Osteocyte (in vitro differentiated cells): ENCODE results near the gene ADRB2. TPM values are rescaled to one million over a fixed set of nuclear protein-coding genes. Genes with fewer than 3 reads are reported as not detected.

Source experiments
- DNase-seq: peaks from one replicate; pipeline ENCODE4 v3.0.0; 2021; ENCODE audit warnings: mixed read lengths; ENCODE audit not compliant: unreplicated experiment; ENCODE audit errors: extremely low spot score
- H3K27ac Mint-ChIP-seq: one replicate; pipeline ENCODE4 v1.8.0; 2021; ENCODE audit warnings: mild to moderate bottlenecking, mixed read lengths; ENCODE audit not compliant: unreplicated experiment
- H3K27me3 Mint-ChIP-seq: one replicate; pipeline ENCODE4 v1.8.0; 2021; ENCODE audit warnings: mixed read lengths; ENCODE audit not compliant: unreplicated experiment
- H3K36me3 Mint-ChIP-seq: one replicate; pipeline ENCODE4 v1.8.0; 2021; ENCODE audit warnings: mixed read lengths; ENCODE audit not compliant: unreplicated experiment
- H3K4me1 Mint-ChIP-seq: one replicate; pipeline ENCODE4 v1.8.0; 2021; ENCODE audit warnings: mixed read lengths; ENCODE audit not compliant: unreplicated experiment
- H3K4me3 Mint-ChIP-seq: one replicate; pipeline ENCODE4 v1.8.0; 2021; ENCODE audit warnings: mild to moderate bottlenecking, moderate library complexity, mixed read lengths; ENCODE audit not compliant: unreplicated experiment
- H3K9me3 Mint-ChIP-seq: one replicate; pipeline ENCODE4 v1.8.0; 2021; ENCODE audit warnings: mixed read lengths; ENCODE audit not compliant: unreplicated experiment
- total RNA-seq: library from RNA; stranded (reverse); gene quantifications from 2 replicates; pipeline ENCODE4 v1.2.1, GENCODE V29; 2021
- TF ChIP-seq, protein P1 (sequence below): fragments of 200-600 bp; sonication (generic); IDR thresholded peaks from 2 replicates; pipeline ENCODE4 v1.5.0; 2021; ENCODE audit warnings: antibody characterized with exemption, mild to moderate bottlenecking, moderate library complexity

The ADRB2 gene
- total RNA-seq, 1 donor from 2014 or later = 7.1 TPM

DNA sequence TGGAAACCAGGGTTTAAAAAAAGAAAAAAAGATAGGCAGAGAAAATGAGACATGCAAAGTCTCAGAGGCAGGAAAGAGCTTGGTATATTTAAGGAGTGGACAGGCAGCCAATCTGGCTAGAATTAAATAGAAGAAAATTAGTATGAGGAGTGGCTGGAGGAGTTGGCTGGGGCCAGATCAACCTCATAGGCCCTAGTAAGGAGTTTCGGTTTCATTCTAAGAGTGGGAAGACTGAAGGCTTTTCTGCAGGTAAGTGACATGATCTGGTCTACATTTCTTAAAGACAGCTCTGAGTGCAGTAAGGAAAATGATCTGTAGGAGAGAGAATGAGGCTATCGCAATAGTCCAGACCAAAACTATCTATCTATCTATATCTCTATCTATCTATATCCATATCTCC lies 27.5 kb downstream of the ADRB2 start:
- H3K4me1 Mint-ChIP-seq = peaks cover 35% of the 10 kb centered on the region
- H3K4me3 Mint-ChIP-seq = no peak overlapping the region
- H3K27ac Mint-ChIP-seq = no peak overlapping the region
- no peaks in the 10 kb centered on the region for H3K27me3 Mint-ChIP-seq
- H3K9me3 Mint-ChIP-seq = no peaks in the 10 kb centered on the region
- TF ChIP-seq, protein P1, sequence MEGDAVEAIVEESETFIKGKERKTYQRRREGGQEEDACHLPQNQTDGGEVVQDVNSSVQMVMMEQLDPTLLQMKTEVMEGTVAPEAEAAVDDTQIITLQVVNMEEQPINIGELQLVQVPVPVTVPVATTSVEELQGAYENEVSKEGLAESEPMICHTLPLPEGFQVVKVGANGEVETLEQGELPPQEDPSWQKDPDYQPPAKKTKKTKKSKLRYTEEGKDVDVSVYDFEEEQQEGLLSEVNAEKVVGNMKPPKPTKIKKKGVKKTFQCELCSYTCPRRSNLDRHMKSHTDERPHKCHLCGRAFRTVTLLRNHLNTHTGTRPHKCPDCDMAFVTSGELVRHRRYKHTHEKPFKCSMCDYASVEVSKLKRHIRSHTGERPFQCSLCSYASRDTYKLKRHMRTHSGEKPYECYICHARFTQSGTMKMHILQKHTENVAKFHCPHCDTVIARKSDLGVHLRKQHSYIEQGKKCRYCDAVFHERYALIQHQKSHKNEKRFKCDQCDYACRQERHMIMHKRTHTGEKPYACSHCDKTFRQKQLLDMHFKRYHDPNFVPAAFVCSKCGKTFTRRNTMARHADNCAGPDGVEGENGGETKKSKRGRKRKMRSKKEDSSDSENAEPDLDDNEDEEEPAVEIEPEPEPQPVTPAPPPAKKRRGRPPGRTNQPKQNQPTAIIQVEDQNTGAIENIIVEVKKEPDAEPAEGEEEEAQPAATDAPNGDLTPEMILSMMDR = no peak
- peaks cover 2% of the 10 kb centered on the region for H3K36me3 Mint-ChIP-seq
- no peak for DNase-seq

DNA sequence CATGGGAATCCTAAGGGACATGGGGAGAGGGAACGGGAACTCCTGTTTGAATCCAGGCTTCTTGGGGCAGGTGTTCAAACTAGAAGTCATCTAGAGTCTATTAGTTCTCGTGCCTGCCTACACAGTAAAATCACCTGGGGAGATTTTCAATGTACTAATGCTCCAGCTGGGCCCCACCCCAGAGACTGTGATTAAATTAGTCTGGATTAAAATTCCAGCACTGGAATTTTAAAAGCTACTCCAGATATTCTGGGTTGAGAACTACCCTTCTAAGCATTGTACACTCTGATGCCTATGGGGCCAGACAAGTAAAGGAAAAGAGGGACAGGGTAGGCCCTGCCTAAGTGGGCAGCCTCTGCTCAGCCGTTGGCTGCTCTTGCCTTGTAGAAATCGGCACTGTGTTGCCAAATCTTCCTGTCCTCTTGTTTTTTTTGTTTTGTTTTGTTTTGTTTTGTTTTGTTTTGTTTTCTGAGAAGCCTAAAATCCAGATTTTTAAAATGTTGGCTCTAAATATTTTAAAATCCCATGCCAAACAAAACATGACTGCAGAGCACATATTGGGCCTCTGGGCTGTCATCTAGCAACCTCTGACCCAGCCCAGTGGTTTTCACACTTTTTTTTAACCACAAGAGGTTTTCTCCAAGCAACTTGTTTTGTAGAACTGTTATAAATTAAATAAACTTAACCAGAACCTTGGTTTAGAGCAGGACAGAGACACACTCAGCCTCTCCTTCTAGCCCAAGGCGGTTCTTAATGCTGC lies 29.0 kb downstream of the ADRB2 start:
- TF ChIP-seq, protein P1 = no peak
- H3K27ac Mint-ChIP-seq = peak overlapping the region; percentile 38
- H3K27me3 Mint-ChIP-seq = no peaks in the 10 kb centered on the region
- H3K36me3 Mint-ChIP-seq = peaks cover 2% of the 10 kb centered on the region
- H3K4me1 Mint-ChIP-seq = peaks cover 45% of the 10 kb centered on the region
- H3K4me3 Mint-ChIP-seq = no peak overlapping the region
- H3K9me3 Mint-ChIP-seq = no peaks in the 10 kb centered on the region
- DNase-seq = no peak

DNA sequence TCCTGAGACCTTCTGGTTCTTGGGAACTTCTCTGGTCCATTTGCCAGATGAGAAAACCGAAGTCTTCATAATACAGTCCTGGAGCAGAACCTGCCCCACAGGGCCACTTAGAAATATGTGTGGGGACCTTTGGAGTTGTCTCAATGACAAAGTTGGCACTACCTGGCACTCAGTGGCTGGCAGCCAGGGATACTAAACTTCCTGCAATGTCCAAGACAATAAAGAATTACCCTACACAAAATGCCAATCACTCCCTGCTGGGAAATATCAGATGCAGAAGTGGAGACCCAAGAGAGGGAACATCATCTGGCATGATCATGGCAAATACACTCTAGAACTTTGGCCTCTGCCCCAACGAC lies 29.6 kb downstream of the ADRB2 start:
- peaks cover 45% of the 10 kb centered on the region for H3K4me1 Mint-ChIP-seq
- TF ChIP-seq, protein P1 = no peak

DNA sequence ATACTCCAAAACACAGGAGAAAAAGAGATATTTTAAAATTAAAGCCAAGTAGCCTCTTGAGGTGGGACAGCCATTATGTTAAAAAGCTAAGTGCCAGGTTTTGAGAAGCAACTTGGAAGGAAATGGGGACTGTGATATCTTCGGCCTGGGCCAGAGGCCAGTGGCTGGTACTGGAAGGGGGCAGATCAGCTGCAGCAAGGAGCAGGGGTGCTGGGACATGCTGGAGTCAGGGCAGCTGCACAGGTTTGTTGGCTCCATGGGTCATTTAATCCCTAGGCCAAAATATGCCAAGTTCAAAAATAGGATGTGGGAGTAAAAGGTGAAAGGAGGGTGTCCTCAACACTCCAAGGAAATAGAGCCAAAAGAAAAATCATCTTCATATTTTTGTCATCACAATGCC lies 30.0 kb downstream of the ADRB2 start:
- no peak overlapping the region for H3K27ac Mint-ChIP-seq
- TF ChIP-seq, protein P1 = no peak
- H3K36me3 Mint-ChIP-seq = peaks cover 2% of the 10 kb centered on the region
- no peaks in the 10 kb centered on the region for H3K27me3 Mint-ChIP-seq
- no peak overlapping the region for H3K4me3 Mint-ChIP-seq
- DNase-seq = no peak
- peaks cover 45% of the 10 kb centered on the region for H3K4me1 Mint-ChIP-seq
- no peaks in the 10 kb centered on the region for H3K9me3 Mint-ChIP-seq

More for the DNA sequence above, 29.6 kb downstream of the ADRB2 start:
- Mint-ChIP-seq H3K27me3 (no peaks in the 10 kb centered on the region), H3K9me3 (no peaks in the 10 kb centered on the region), H3K27ac (peak overlapping the region; percentile 38), H3K36me3 (peaks cover 2% of the 10 kb centered on the region), H3K4me3 (no peak overlapping the region)
- DNase-seq = no peak

DNA sequence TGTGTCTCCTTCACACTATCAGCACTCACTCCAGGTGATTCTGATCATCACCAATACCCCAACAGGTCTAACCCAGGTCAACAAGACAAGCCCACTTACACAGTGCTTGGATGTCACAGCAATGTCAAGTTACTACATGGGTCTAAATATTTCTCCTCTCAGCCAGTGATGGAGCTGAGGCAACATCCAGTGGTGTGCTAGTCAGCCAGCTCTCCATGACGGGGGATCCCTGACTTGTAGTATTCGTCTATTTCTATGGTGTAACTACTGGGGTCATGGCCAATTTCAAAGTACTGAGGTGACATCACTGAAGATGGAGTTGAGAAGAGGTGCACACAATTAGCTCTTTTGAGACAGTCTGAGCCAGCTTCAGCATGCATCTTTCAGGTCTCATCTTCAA lies 31.1 kb downstream of the ADRB2 start:
- Mint-ChIP-seq H3K9me3 (no peaks in the 10 kb centered on the region), H3K27me3 (no peaks in the 10 kb centered on the region), H3K27ac (no peak overlapping the region), H3K4me1 (peaks cover 45% of the 10 kb centered on the region), H3K4me3 (no peak overlapping the region), H3K36me3 (no peaks in the 10 kb centered on the region)
- TF ChIP-seq, protein P1 = no peak
- no peak for DNase-seq
